ENCODE data around the gene PCBP3.

The PCBP3 gene

GRCh38 chr21:45875416-45875760 lies 231.9 kb downstream of the PCBP3 start:
- Histone ChIP-seq H3K4ac (ENCODE audit: low read depth in 1 of 2, low read length in 2 of 2) (peak overlapping the region; percentile 99 to 100), H3K4me2 (ENCODE audit: low read length, poor library complexity, severe bottlenecking) (no peak overlapping the region), H2AK5ac (ENCODE audit: low read length, severe bottlenecking) (peak overlapping the region; percentile 33), H2AFZ (ENCODE audit: low read depth, low read length) (no peak overlapping the region), H4K8ac (ENCODE audit: low read length) (peak overlapping the region; percentile 99), H3K27me3 (ENCODE audit: control insufficient read depth in 1 of 2, insufficient read depth in 1 of 2, low read length in 2 of 2) (no peaks in the 10 kb centered on the region), H3K9me3 (ENCODE audit: control insufficient read depth, low read length) (no peaks in the 10 kb centered on the region), H3K4me3 (ENCODE audit: insufficient read depth in 1 of 2, low read depth in 1 of 2, low read length in 2 of 2) (no peak overlapping the region), H4K91ac (ENCODE audit: low read length) (peak overlapping the region; percentile 100), H3K18ac (ENCODE audit: low read depth in 1 of 2, low read length in 2 of 2) (peak overlapping the region; percentile 90 to 99), H3K4me1 (ENCODE audit: control insufficient read depth, insufficient read depth, low read depth, low read length) (peaks cover 62% of the 10 kb centered on the region), H2BK5ac (ENCODE audit: low read depth, low read length, poor library complexity, severe bottlenecking) (peak overlapping the region; percentile 45), H3K36me3 (ENCODE audit: control insufficient read depth in 1 of 2, insufficient read depth in 2 of 2, low read depth in 1 of 2, low read length in 2 of 2) (no peaks in the 10 kb centered on the region), H3K27ac (ENCODE audit: low read length, poor library complexity, severe bottlenecking) (peak overlapping the region; percentile 93), H2BK12ac (ENCODE audit: low read length in 2 of 2) (peak overlapping the region; percentile 92 to 99), H3K23ac (ENCODE audit: low read length in 2 of 2) (peak overlapping the region in 1 of 2 experiments; percentile 83), H3K9ac (ENCODE audit: low read length) (peak overlapping the region; percentile 80), H3K14ac (ENCODE audit: low read length in 2 of 2) (peak overlapping the region; percentile 48 to 80), H2BK15ac (ENCODE audit: low read depth, poor library complexity, severe bottlenecking) (peak overlapping the region; percentile 100), H3K79me1 (replicated peaks; ENCODE audit: low read length, poor library complexity, severe bottlenecking) (no peaks in the 10 kb centered on the region), H2BK120ac (ENCODE audit: low read depth, low read length) (peak overlapping the region; percentile 99)
- 35% methylated on average over 6 of the region's 6 CpGs for WGBS
- no peak for DNase-seq

GRCh38 chr21:45875881-45876280 lies 232.4 kb downstream of the PCBP3 start:
- Histone ChIP-seq H2BK120ac (ENCODE audit: low read depth, low read length) (peak overlapping the region; percentile 99), H3K9me3 (ENCODE audit: control insufficient read depth, low read length) (no peaks in the 10 kb centered on the region), H3K4me2 (ENCODE audit: low read length, poor library complexity, severe bottlenecking) (no peak overlapping the region), H3K4me1 (ENCODE audit: control insufficient read depth, insufficient read depth, low read depth, low read length) (peaks cover 62% of the 10 kb centered on the region), H2BK12ac (ENCODE audit: low read length in 2 of 2) (peak overlapping the region; percentile 92 to 99), H3K79me1 (replicated peaks; ENCODE audit: low read length, poor library complexity, severe bottlenecking) (no peaks in the 10 kb centered on the region), H3K14ac (ENCODE audit: low read length in 2 of 2) (peak overlapping the region in 1 of 2 experiments; percentile 80), H3K36me3 (ENCODE audit: control insufficient read depth in 1 of 2, insufficient read depth in 2 of 2, low read depth in 1 of 2, low read length in 2 of 2) (no peaks in the 10 kb centered on the region), H3K23ac (ENCODE audit: low read length in 2 of 2) (no peak overlapping the region), H3K18ac (ENCODE audit: low read depth in 1 of 2, low read length in 2 of 2) (peak overlapping the region; percentile 90 to 99), H4K91ac (ENCODE audit: low read length) (peak overlapping the region; percentile 100), H3K27ac (ENCODE audit: low read length, poor library complexity, severe bottlenecking) (peak overlapping the region; percentile 93), H3K27me3 (ENCODE audit: control insufficient read depth in 1 of 2, insufficient read depth in 1 of 2, low read length in 2 of 2) (no peaks in the 10 kb centered on the region), H3K4ac (ENCODE audit: low read depth in 1 of 2, low read length in 2 of 2) (peak overlapping the region; percentile 99 to 100), H2AFZ (ENCODE audit: low read depth, low read length) (no peak overlapping the region), H2AK5ac (ENCODE audit: low read length, severe bottlenecking) (peak overlapping the region; percentile 33), H2BK15ac (ENCODE audit: low read depth, poor library complexity, severe bottlenecking) (peak overlapping the region; percentile 90), H3K9ac (ENCODE audit: low read length) (peak overlapping the region; percentile 80), H2BK5ac (ENCODE audit: low read depth, low read length, poor library complexity, severe bottlenecking) (peak overlapping the region; percentile 45), H4K8ac (ENCODE audit: low read length) (peak overlapping the region; percentile 99), H3K4me3 (ENCODE audit: insufficient read depth in 1 of 2, low read depth in 1 of 2, low read length in 2 of 2) (no peak overlapping the region)
- DNase-seq = no peak
- 93% methylated on average over 12 of the region's 12 CpGs for WGBS

GRCh38 chr21:45876381-45877170 lies 233.1 kb downstream of the PCBP3 start:
- Histone ChIP-seq H4K8ac (ENCODE audit: low read length) (peak overlapping the region; percentile 99), H3K27ac (ENCODE audit: low read length, poor library complexity, severe bottlenecking) (peak overlapping the region; percentile 93), H2BK120ac (ENCODE audit: low read depth, low read length) (peak overlapping the region; percentile 99), H4K91ac (ENCODE audit: low read length) (peak overlapping the region; percentile 100), H2AK5ac (ENCODE audit: low read length, severe bottlenecking) (peak overlapping the region; percentile 34), H3K27me3 (ENCODE audit: control insufficient read depth in 1 of 2, insufficient read depth in 1 of 2, low read length in 2 of 2) (no peaks in the 10 kb centered on the region), H3K18ac (ENCODE audit: low read depth in 1 of 2, low read length in 2 of 2) (peak overlapping the region; percentile 90 to 99), H3K4me1 (ENCODE audit: control insufficient read depth, insufficient read depth, low read depth, low read length) (peaks cover 55% of the 10 kb centered on the region), H3K23ac (ENCODE audit: low read length in 2 of 2) (peak overlapping the region in 1 of 2 experiments; percentile 34), H3K14ac (ENCODE audit: low read length in 2 of 2) (peak overlapping the region in 1 of 2 experiments; percentile 80), H3K36me3 (ENCODE audit: control insufficient read depth in 1 of 2, insufficient read depth in 2 of 2, low read depth in 1 of 2, low read length in 2 of 2) (no peaks in the 10 kb centered on the region), H3K79me1 (replicated peaks; ENCODE audit: low read length, poor library complexity, severe bottlenecking) (no peaks in the 10 kb centered on the region), H3K9ac (ENCODE audit: low read length) (peak overlapping the region; percentile 80), H3K4ac (ENCODE audit: low read depth in 1 of 2, low read length in 2 of 2) (peak overlapping the region; percentile 99 to 100), H2BK15ac (ENCODE audit: low read depth, poor library complexity, severe bottlenecking) (peak overlapping the region; percentile 2), H3K9me3 (ENCODE audit: control insufficient read depth, low read length) (no peaks in the 10 kb centered on the region), H2BK12ac (ENCODE audit: low read length in 2 of 2) (peak overlapping the region; percentile 92 to 99), H3K4me3 (ENCODE audit: insufficient read depth in 1 of 2, low read depth in 1 of 2, low read length in 2 of 2) (no peak overlapping the region), H3K4me2 (ENCODE audit: low read length, poor library complexity, severe bottlenecking) (no peak overlapping the region), H2BK5ac (ENCODE audit: low read depth, low read length, poor library complexity, severe bottlenecking) (no peak overlapping the region), H2AFZ (ENCODE audit: low read depth, low read length) (no peak overlapping the region)
- DNase-seq = peak; percentile 82
- 62% methylated on average over 28 of the region's 28 CpGs for WGBS

GRCh38 chr21:45877171-45877438 lies 233.6 kb downstream of the PCBP3 start:
- H3K4me1 ChIP-seq (ENCODE audit: control insufficient read depth, insufficient read depth, low read depth, low read length) = peaks cover 54% of the 10 kb centered on the region
- no peaks in the 10 kb centered on the region for H3K27me3 ChIP-seq (ENCODE audit: control insufficient read depth in 1 of 2, insufficient read depth in 1 of 2, low read length in 2 of 2)
- no peaks in the 10 kb centered on the region for H3K79me1 ChIP-seq (replicated peaks; ENCODE audit: low read length, poor library complexity, severe bottlenecking)
- no peak overlapping the region for H2BK5ac ChIP-seq (ENCODE audit: low read depth, low read length, poor library complexity, severe bottlenecking)
- no peak overlapping the region for H3K14ac ChIP-seq (ENCODE audit: low read length in 2 of 2)
- H2BK120ac ChIP-seq (ENCODE audit: low read depth, low read length) = peak overlapping the region; percentile 99
- peak overlapping the region; percentile 90 to 99 for H3K18ac ChIP-seq (ENCODE audit: low read depth in 1 of 2, low read length in 2 of 2)
- no peak overlapping the region for H3K23ac ChIP-seq (ENCODE audit: low read length in 2 of 2)
- 69% methylated on average over 4 of the region's 6 CpGs for WGBS
- H3K27ac ChIP-seq (ENCODE audit: low read length, poor library complexity, severe bottlenecking) = peak overlapping the region; percentile 93
- H3K9ac ChIP-seq (ENCODE audit: low read length) = no peak overlapping the region
- peak overlapping the region; percentile 87 to 99 for H2BK12ac ChIP-seq (ENCODE audit: low read length in 2 of 2)
- no peak overlapping the region for H3K4me2 ChIP-seq (ENCODE audit: low read length, poor library complexity, severe bottlenecking)
- H2AK5ac ChIP-seq (ENCODE audit: low read length, severe bottlenecking) = no peak overlapping the region
- no peak overlapping the region for H3K4me3 ChIP-seq (ENCODE audit: insufficient read depth in 1 of 2, low read depth in 1 of 2, low read length in 2 of 2)
- peak overlapping the region; percentile 100 for H4K91ac ChIP-seq (ENCODE audit: low read length)
- no peak for DNase-seq
- H3K36me3 ChIP-seq (ENCODE audit: control insufficient read depth in 1 of 2, insufficient read depth in 2 of 2, low read depth in 1 of 2, low read length in 2 of 2) = no peaks in the 10 kb centered on the region
- peak overlapping the region; percentile 23 for H2BK15ac ChIP-seq (ENCODE audit: low read depth, poor library complexity, severe bottlenecking)
- H4K8ac ChIP-seq (ENCODE audit: low read length) = peak overlapping the region; percentile 99
- peak overlapping the region; percentile 56 to 99 for H3K4ac ChIP-seq (ENCODE audit: low read depth in 1 of 2, low read length in 2 of 2)
- H3K9me3 ChIP-seq (ENCODE audit: control insufficient read depth, low read length) = no peaks in the 10 kb centered on the region
- no peak overlapping the region for H2AFZ ChIP-seq (ENCODE audit: low read depth, low read length)
